ENCODE measurements around the gene TLE6.

TLE6 gene

GRCh38 chr19:2973229-2973628, 4.1 kb upstream of the TLE6 start:
- DNase-seq = no peak
- Histone ChIP-seq H3K27ac (ENCODE audit: low read length) (no peak overlapping the region), H3K9ac (ENCODE audit: low read length) (no peak overlapping the region), H3K4me3 (ENCODE audit: low read length) (no peak overlapping the region), H3F3A (ENCODE audit: insufficient read depth, low read length) (no peaks in the 10 kb centered on the region), H2AFZ (ENCODE audit: low read length) (no peak overlapping the region), H3K4me1 (ENCODE audit: low read length) (no peaks in the 10 kb centered on the region), H3K9me3 (replicated peaks; ENCODE audit: insufficient read depth, low read length) (no peaks in the 10 kb centered on the region), H3K79me2 (ENCODE audit: low read length) (no peaks in the 10 kb centered on the region), H4K20me1 (ENCODE audit: insufficient read depth, low read length) (no peaks in the 10 kb centered on the region), H3K36me3 (replicated peaks; ENCODE audit: insufficient read depth, low read length) (no peaks in the 10 kb centered on the region), H3K27me3 (replicated peaks; ENCODE audit: insufficient read depth, low read length) (peaks cover 90% of the 10 kb centered on the region), H3K4me2 (ENCODE audit: low read depth, low read length) (no peak overlapping the region), H3K9me2 (replicated peaks; ENCODE audit: insufficient read depth, low read length) (no peaks in the 10 kb centered on the region)
- TF ChIP-seq EZH2 (optimal IDR thresholded peaks at IDR 0.05; ENCODE audit: low read depth, low read length) = no peak
- TF ChIP-seq CTCF (IDR thresholded peaks at IDR 0.05; ENCODE audit: low read length) = no peak
- no peak for TF ChIP-seq EZH2phosphoT487 (IDR thresholded peaks at IDR 0.05; ENCODE audit: low read length)

DNA sequence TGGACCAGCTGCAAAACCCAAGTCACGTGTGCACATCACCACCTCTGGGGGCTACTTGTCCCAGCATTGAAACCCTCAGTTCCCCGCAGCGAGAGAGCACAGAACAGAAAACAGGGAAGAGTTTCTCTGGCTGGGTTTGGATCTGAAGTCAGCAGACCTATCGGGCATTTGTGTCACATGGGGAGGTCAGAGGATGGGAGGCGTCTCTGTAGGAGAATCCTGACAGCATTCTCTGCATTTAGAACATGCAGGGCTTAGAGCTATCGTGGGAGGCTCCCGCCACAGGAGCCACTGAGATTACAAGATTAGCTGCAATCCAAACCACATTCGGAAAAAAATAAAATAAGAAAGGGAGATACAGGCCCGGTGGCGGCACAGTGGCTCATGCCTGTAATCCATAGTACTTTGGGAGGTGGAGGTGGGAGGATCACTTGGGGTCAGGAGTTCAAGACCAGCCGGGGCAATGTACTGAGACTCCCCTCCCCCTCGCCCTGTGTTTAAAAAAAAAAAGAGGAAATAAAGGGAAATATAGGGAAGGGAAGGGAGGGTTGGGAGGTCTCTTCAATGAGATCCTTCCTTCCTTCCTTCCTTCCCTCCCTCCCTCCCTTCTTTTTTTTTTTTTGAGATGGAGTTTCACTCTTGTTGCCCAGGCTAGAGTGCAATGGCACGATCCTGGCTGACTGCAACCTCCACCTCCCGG, 2.9 kb upstream of the TLE6 start:
- Histone ChIP-seq H3K4me2 (ENCODE audit: low read depth, low read length) (no peak overlapping the region), H4K20me1 (ENCODE audit: insufficient read depth, low read length) (no peaks in the 10 kb centered on the region), H2AFZ (ENCODE audit: low read length) (no peak overlapping the region), H3K4me1 (ENCODE audit: low read length) (no peaks in the 10 kb centered on the region), H3K79me2 (ENCODE audit: low read length) (no peaks in the 10 kb centered on the region), H3K9me2 (replicated peaks; ENCODE audit: insufficient read depth, low read length) (no peaks in the 10 kb centered on the region), H3K27ac (ENCODE audit: low read length) (no peak overlapping the region), H3K9ac (ENCODE audit: low read length) (no peak overlapping the region), H3F3A (ENCODE audit: insufficient read depth, low read length) (no peaks in the 10 kb centered on the region), H3K36me3 (replicated peaks; ENCODE audit: insufficient read depth, low read length) (no peaks in the 10 kb centered on the region), H3K9me3 (replicated peaks; ENCODE audit: insufficient read depth, low read length) (no peaks in the 10 kb centered on the region), H3K4me3 (ENCODE audit: low read length) (no peak overlapping the region), H3K27me3 (replicated peaks; ENCODE audit: insufficient read depth, low read length) (peaks cover 90% of the 10 kb centered on the region)
- no peak for DNase-seq
- TF ChIP-seq EZH2 (optimal IDR thresholded peaks at IDR 0.05; ENCODE audit: low read depth, low read length) (no peak), EZH2phosphoT487 (IDR thresholded peaks at IDR 0.05; ENCODE audit: low read length) (no peak), CTCF (IDR thresholded peaks at IDR 0.05; ENCODE audit: low read length) (no peak)

DNA sequence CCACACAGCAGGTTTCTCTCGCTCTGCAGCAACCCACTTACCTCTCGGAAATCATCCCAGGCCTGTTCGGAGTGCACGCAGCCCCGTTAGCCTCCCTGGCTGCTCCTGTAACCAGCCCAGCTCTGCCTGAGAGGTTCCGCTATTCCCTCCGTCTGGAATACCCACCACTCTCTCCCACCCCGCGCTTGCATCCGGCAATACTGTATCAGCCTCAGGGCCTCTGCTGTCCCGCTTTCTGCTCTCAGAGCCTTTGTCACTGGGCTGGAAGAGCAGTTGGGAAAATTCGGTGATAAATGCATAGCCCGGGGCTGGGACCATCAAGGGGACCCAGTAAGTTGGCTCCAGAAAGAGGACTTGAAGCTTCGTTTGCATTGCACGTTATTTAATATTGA, 759 bp upstream of the TLE6 start:
- H3K4me2 ChIP-seq (ENCODE audit: low read depth, low read length) = peak overlapping the region; percentile 62
- no peaks in the 10 kb centered on the region for H3K79me2 ChIP-seq (ENCODE audit: low read length)
- no peaks in the 10 kb centered on the region for H3K9me2 ChIP-seq (replicated peaks; ENCODE audit: insufficient read depth, low read length)
- DNase-seq = no peak
- H3K9ac ChIP-seq (ENCODE audit: low read length) = no peak overlapping the region
- peaks cover 95% of the 10 kb centered on the region for H3K27me3 ChIP-seq (replicated peaks; ENCODE audit: insufficient read depth, low read length)
- no peaks in the 10 kb centered on the region for H4K20me1 ChIP-seq (ENCODE audit: insufficient read depth, low read length)
- H3K4me3 ChIP-seq (ENCODE audit: low read length) = no peak overlapping the region
- TF ChIP-seq EZH2phosphoT487 (IDR thresholded peaks at IDR 0.05; ENCODE audit: low read length) = no peak
- no peak for TF ChIP-seq EZH2 (optimal IDR thresholded peaks at IDR 0.05; ENCODE audit: low read depth, low read length)
- no peak for TF ChIP-seq CTCF (IDR thresholded peaks at IDR 0.05; ENCODE audit: low read length)
- H3K9me3 ChIP-seq (replicated peaks; ENCODE audit: insufficient read depth, low read length) = no peaks in the 10 kb centered on the region
- H3F3A ChIP-seq (ENCODE audit: insufficient read depth, low read length) = no peaks in the 10 kb centered on the region
- H3K27ac ChIP-seq (ENCODE audit: low read length) = no peak overlapping the region
- no peak overlapping the region for H2AFZ ChIP-seq (ENCODE audit: low read length)
- H3K36me3 ChIP-seq (replicated peaks; ENCODE audit: insufficient read depth, low read length) = no peaks in the 10 kb centered on the region
- H3K4me1 ChIP-seq (ENCODE audit: low read length) = no peaks in the 10 kb centered on the region
